ENCODE measurements around the gene SLAIN1. TPM values are rescaled to one million over a fixed set of nuclear protein-coding genes. Genes with fewer than 3 reads are reported as not detected.

SLAIN1 gene
- total RNA-seq, 1 experiment from 2014 or later = 314 TPM

- POLR2A ChIA-PET (ENCODE audit: low non-redundant PET) = no interaction called here
Observed at GRCh38 chr13:77729502-77730221, 32.2 kb downstream of the SLAIN1 start.

GRCh38 chr13:77730572-77730971 lies 33.1 kb downstream of the SLAIN1 start:
- Histone ChIP-seq H3K36me3 (ENCODE audit: insufficient read depth, low read length, poor library complexity, severe bottlenecking) (peaks cover 88% of the 10 kb centered on the region), H3K4me3 (ENCODE audit: low read depth, low read length, poor library complexity, severe bottlenecking) (no peak overlapping the region), H3K27me3 (replicated peaks; ENCODE audit: insufficient read depth, low read depth, low read length, poor library complexity) (no peaks in the 10 kb centered on the region), H3K27ac (ENCODE audit: low read depth, low read length, poor library complexity, severe bottlenecking) (no peak overlapping the region), H3K9me3 (ENCODE audit: low read depth, low read length, poor library complexity, severe bottlenecking) (no peaks in the 10 kb centered on the region), H3K4me1 (ENCODE audit: insufficient read depth, low read length, poor library complexity, severe bottlenecking) (peaks cover 61% of the 10 kb centered on the region)
- ChIA-PET POLR2A (ENCODE audit: low non-redundant PET) (no interaction called here), CTCF (no interaction called here)
- intact Hi-C loops (cut with micrococcal nuclease; ENCODE audit: unreplicated experiment) = no loop called here
- DNase-seq (ENCODE audit: low spot score) = no peak
- TF ChIP-seq CTCF (conservative IDR thresholded peaks at IDR 0.05; ENCODE audit: low read depth, low read length) (no peak), EZH2 (IDR thresholded peaks at IDR 0.05; ENCODE audit: borderline replicate concordance, low read depth, low read length, poor library complexity, severe bottlenecking) (no peak)
- no TSS peak for BruUV-seq (replicated peaks)

More at GRCh38 chr13:77729502-77730221, 32.2 kb downstream of the SLAIN1 start:
- Histone ChIP-seq H3K36me3 (ENCODE audit: insufficient read depth, low read length, poor library complexity, severe bottlenecking) (peaks cover 92% of the 10 kb centered on the region), H3K4me3 (ENCODE audit: low read depth, low read length, poor library complexity, severe bottlenecking) (no peak overlapping the region), H3K27ac (ENCODE audit: low read depth, low read length, poor library complexity, severe bottlenecking) (no peak overlapping the region), H3K4me1 (ENCODE audit: insufficient read depth, low read length, poor library complexity, severe bottlenecking) (peaks cover 68% of the 10 kb centered on the region), H3K9me3 (ENCODE audit: low read depth, low read length, poor library complexity, severe bottlenecking) (no peaks in the 10 kb centered on the region), H3K27me3 (replicated peaks; ENCODE audit: insufficient read depth, low read depth, low read length, poor library complexity) (no peaks in the 10 kb centered on the region)
- intact Hi-C loops (cut with micrococcal nuclease; ENCODE audit: unreplicated experiment) = no loop called here
- BruUV-seq (replicated peaks) = no TSS peak
- CTCF ChIA-PET = no interaction called here
- no peak for DNase-seq (ENCODE audit: low spot score)
- TF ChIP-seq EZH2 (IDR thresholded peaks at IDR 0.05; ENCODE audit: borderline replicate concordance, low read depth, low read length, poor library complexity, severe bottlenecking) = no peak
- TF ChIP-seq CTCF (conservative IDR thresholded peaks at IDR 0.05; ENCODE audit: low read depth, low read length) = no peak

DNA sequence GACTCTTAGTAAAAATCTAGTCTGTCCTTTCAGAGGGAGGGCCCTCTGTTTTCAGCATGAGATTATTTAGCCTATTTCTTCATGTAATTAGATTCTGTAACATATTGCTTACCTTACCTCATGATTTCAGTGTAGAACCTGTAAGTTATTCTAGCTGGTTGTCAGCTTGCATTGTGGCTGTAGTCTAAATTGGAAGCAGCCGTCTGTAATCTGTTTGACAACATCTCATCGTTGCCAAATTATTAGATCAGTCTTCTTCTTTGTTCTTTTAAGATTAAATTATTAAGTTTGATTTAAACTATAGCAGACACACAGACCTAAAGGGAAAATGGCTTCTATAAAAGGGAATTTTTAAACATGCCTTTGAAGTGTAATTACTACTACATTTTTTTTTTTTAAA lies 34.8 kb downstream of the SLAIN1 start:
- H3K4me3 ChIP-seq (ENCODE audit: low read depth, low read length, poor library complexity, severe bottlenecking) = no peak overlapping the region
- CTCF ChIA-PET = no interaction called here
- no peak overlapping the region for H3K27ac ChIP-seq (ENCODE audit: low read depth, low read length, poor library complexity, severe bottlenecking)
- BruUV-seq (replicated peaks) = no TSS peak
- no peaks in the 10 kb centered on the region for H3K27me3 ChIP-seq (replicated peaks; ENCODE audit: insufficient read depth, low read depth, low read length, poor library complexity)
- no peaks in the 10 kb centered on the region for H3K9me3 ChIP-seq (ENCODE audit: low read depth, low read length, poor library complexity, severe bottlenecking)
- H3K36me3 ChIP-seq (ENCODE audit: insufficient read depth, low read length, poor library complexity, severe bottlenecking) = peaks cover 88% of the 10 kb centered on the region
- DNase-seq (ENCODE audit: low spot score) = no peak
- intact Hi-C loops (cut with micrococcal nuclease; ENCODE audit: unreplicated experiment) = no loop called here
- POLR2A ChIA-PET (ENCODE audit: low non-redundant PET) = no interaction called here
- peaks cover 65% of the 10 kb centered on the region for H3K4me1 ChIP-seq (ENCODE audit: insufficient read depth, low read length, poor library complexity, severe bottlenecking)
- TF ChIP-seq CTCF (conservative IDR thresholded peaks at IDR 0.05; ENCODE audit: low read depth, low read length) = no peak
- TF ChIP-seq EZH2 (IDR thresholded peaks at IDR 0.05; ENCODE audit: borderline replicate concordance, low read depth, low read length, poor library complexity, severe bottlenecking) = no peak

All from A673 (cell line).